HFF-Myc (cell line): ENCODE results near the gene ADGRL1.
"Not testable (repeated sequence)": the region's sequence is repeated elsewhere in the genome, so short reads cannot be mapped to it uniquely, and the experiment has no call there.

Source experiments
- DNase-seq: peaks from one replicate; pipeline ENCODE4 v3.0.0-alpha.2; 2011; ENCODE audit warnings: low read depth; ENCODE audit errors: extremely low read depth
- H3K4me3 ChIP-seq: replicated peaks from 2 replicates; pipeline ENCODE4 v1.5.1; 2011; ENCODE audit warnings: low read depth, mild to moderate bottlenecking, control low read depth, low read length
- CTCF ChIP-seq: IDR thresholded peaks from 2 replicates; pipeline ENCODE4 v1.5.1; 2012; ENCODE audit warnings: mild to moderate bottlenecking, low read depth, low read length, control low read depth; ENCODE audit errors: missing control alignments

The ADGRL1 gene

GRCh38 chr19:14147797-14148605 lies 58.0 kb downstream of the ADGRL1 start:
- DNase-seq = no peak
- peak; percentile 89 for TF ChIP-seq CTCF
- no peak overlapping the region for H3K4me3 ChIP-seq

GRCh38 chr19:14146789-14147216 lies 59.2 kb downstream of the ADGRL1 start:
- DNase-seq = no peak
- no peak overlapping the region for H3K4me3 ChIP-seq
- no peak for TF ChIP-seq CTCF

GRCh38 chr19:14146169-14146568 lies 59.8 kb downstream of the ADGRL1 start:
- not testable (repeated sequence) for DNase-seq, H3K4me3 ChIP-seq

- no peak overlapping the region for H3K4me3 ChIP-seq
- TF ChIP-seq CTCF = no peak
- no peak for DNase-seq
Observed at GRCh38 chr19:14145381-14145780, 60.6 kb downstream of the ADGRL1 start.

GRCh38 chr19:14142262-14143190 lies 63.4 kb downstream of the ADGRL1 start:
- no peak for DNase-seq
- H3K4me3 ChIP-seq = no peak overlapping the region
- TF ChIP-seq CTCF = no peak

- no peak overlapping the region for H3K4me3 ChIP-seq
- TF ChIP-seq CTCF = no peak
- DNase-seq = no peak
Observed at GRCh38 chr19:14141041-14141440, 64.9 kb downstream of the ADGRL1 start.

- DNase-seq = peak; percentile 15
- no peak overlapping the region for H3K4me3 ChIP-seq
- no peak for TF ChIP-seq CTCF
Observed at GRCh38 chr19:14139944-14140343, 66.0 kb downstream of the ADGRL1 start.
